ENCODE data around the gene VEZF1. TPM values are rescaled to one million over a fixed set of nuclear protein-coding genes. Genes with fewer than 3 reads are reported as not detected.

VEZF1 gene
- total and polyA plus RNA-seq, 5 donors from 2014 or later: 44.6 to 51.3 (median 48.2) TPM

DNA sequence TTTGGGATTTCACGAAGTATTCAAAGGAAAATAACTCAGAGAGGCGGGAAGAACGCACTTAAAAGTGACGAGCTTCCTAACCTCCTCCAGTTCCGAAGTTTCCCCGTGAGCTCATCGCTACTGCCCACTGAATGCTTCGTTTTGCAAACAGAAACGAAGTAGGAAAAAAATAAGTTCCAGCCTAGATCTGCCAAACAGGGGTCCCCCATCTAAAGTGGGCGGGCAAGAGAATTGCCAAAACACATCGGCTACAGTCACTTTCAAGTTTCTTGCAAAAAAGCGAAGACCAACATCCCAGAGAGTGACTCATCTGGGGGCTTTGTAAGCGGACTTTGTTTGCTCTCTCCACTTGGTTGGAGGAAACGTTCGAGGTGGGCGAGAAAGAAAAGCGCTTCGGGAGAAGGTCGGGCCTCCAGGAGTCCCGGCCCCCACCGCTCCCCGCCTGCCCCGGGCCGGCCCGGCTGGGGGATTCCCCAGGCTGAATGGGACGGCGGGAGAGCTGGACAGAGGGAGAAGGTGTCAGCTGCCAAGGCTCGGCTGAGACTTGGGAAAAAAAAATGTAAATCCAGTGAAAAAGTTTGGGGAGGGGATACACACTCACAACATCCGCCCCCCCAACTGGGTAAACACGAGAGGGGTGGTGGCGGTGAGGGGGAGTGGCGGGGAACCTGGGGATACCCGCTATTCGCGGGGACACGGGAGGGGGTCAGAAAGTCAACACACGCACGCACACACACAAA is 1.0 kb downstream of the VEZF1 start:
- peaks cover 61% of the 10 kb centered on the region for H3K4me1 ChIP-seq (ENCODE audit: control insufficient read depth, insufficient read depth, low read length, poor library complexity, severe bottlenecking)
- peaks cover 11% of the 10 kb centered on the region for H3K36me3 Mint-ChIP-seq
- peaks cover 6% of the 10 kb centered on the region for H3K36me3 ChIP-seq (ENCODE audit: control insufficient read depth, insufficient read depth, low read length)
- H3K4me1 Mint-ChIP-seq: peaks cover 39 to 67% (median 53%) of the 10 kb centered on the region in 4 donors
- peaks cover 0 to 2% (median 0%) of the 10 kb centered on the region in 7 donors for H3K9me3 Mint-ChIP-seq
- peak overlapping the region; percentile 89 for H3K4me3 ChIP-seq (ENCODE audit: low read depth, low read length)
- no peaks in the 10 kb centered on the region for H3K27me3 Mint-ChIP-seq
- peak overlapping the region; percentile 92 to 96 (median 95) for H3K4me3 Mint-ChIP-seq
- peak overlapping the region; percentile 80 for H3K27ac ChIP-seq (ENCODE audit: insufficient read depth, low read length, poor library complexity, severe bottlenecking)
- H3K9me3 ChIP-seq (ENCODE audit: control insufficient read depth in 2 of 2, low read length in 2 of 2): no peaks in the 10 kb centered on the region
- H3K27me3 ChIP-seq (ENCODE audit: control insufficient read depth, insufficient read depth, low read length): no peaks in the 10 kb centered on the region
- DNase-seq (peak in 2 of 3 donors; percentile 34 to 39), ATAC-seq (ENCODE audit: low read depth in 2 of 2) (peak in 1 of 2 donors; percentile 5)
- peak overlapping the region; percentile 81 to 96 (median 93) for H3K27ac Mint-ChIP-seq

DNA sequence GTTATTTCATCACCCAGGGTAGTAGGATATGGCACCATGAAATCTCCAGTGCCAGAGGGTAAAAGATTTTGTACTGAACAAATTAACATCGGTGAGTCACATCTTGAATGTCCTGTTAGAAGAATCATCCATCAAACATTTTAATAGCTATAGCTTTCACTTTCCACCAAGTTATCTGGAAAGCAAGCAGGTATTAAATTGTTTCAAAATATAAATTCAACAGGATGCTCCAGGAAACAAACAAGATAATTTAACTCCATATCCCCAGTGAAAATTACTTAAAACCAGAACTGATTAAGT is 2.4 kb downstream of the VEZF1 start:
- DNase-seq (no peak), ATAC-seq (ENCODE audit: low read depth in 2 of 2) (no peak)
- H3K9me3 ChIP-seq (ENCODE audit: control insufficient read depth in 2 of 2, low read length in 2 of 2): no peaks in the 10 kb centered on the region
- peaks cover 68% of the 10 kb centered on the region for H3K4me1 ChIP-seq (ENCODE audit: control insufficient read depth, insufficient read depth, low read length, poor library complexity, severe bottlenecking)
- Mint-ChIP-seq H3K27me3 (no peaks in the 10 kb centered on the region), H3K9me3 (peaks cover 0 to 2% (median 0%) of the 10 kb centered on the region in 7 donors), H3K4me3 (peak overlapping the region; percentile 28 to 95 (median 86)), H3K4me1 (peaks cover 51 to 76% (median 63%) of the 10 kb centered on the region in 4 donors), H3K36me3 (peaks cover 21% of the 10 kb centered on the region), H3K27ac (peak overlapping the region; percentile 38 to 81 (median 42))
- peaks cover 20% of the 10 kb centered on the region for H3K36me3 ChIP-seq (ENCODE audit: control insufficient read depth, insufficient read depth, low read length)
- peak overlapping the region; percentile 38 for H3K27ac ChIP-seq (ENCODE audit: insufficient read depth, low read length, poor library complexity, severe bottlenecking)
- peak overlapping the region; percentile 89 for H3K4me3 ChIP-seq (ENCODE audit: low read depth, low read length)
- H3K27me3 ChIP-seq (ENCODE audit: control insufficient read depth, insufficient read depth, low read length): no peaks in the 10 kb centered on the region

DNA sequence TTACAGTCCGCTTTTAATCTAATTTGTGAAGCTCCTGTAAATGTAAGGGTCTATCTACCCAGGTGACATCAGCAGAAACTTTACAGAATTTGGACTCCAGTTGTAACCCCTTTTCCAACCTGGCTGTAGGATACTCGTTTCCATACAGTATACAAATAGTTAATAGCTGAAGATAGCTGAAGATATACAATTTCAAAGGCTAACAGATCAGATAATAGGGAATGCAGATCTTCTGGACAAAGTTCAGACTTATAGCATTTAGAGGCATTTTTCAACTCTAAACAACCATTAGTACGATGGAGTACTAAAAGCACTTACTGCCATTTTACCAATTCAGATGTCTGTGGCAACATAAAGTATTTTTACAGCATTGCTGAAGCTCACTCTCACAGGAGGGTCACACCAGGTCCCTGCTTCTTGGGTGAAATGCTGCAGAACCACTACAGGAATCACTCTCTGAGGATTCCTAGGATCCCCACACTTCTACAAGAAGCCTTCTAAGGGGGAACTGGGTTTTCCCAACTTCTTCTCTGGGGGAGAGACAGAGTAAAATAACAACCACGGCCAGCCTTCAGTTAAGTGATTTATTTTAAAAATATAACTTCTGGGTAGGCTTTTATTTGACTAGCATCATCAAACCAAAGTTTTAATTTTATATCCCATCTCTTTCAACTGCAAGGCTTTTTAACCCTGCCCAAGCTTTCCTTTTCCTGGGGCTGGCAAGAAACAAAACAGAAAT is 2.9 kb downstream of the VEZF1 start:
- H3K36me3 ChIP-seq (ENCODE audit: control insufficient read depth, insufficient read depth, low read length): peaks cover 25% of the 10 kb centered on the region
- Mint-ChIP-seq H3K27ac (peak overlapping the region; percentile 48 to 81 (median 78)), H3K4me3 (peak overlapping the region; percentile 28 to 95 (median 86)), H3K4me1 (peaks cover 55 to 81% (median 68%) of the 10 kb centered on the region in 4 donors), H3K36me3 (peaks cover 24% of the 10 kb centered on the region), H3K9me3 (peaks cover 0 to 2% (median 0%) of the 10 kb centered on the region in 7 donors), H3K27me3 (no peaks in the 10 kb centered on the region)
- DNase-seq (no peak), ATAC-seq (ENCODE audit: low read depth in 2 of 2) (no peak)
- H3K27ac ChIP-seq (ENCODE audit: insufficient read depth, low read length, poor library complexity, severe bottlenecking): no peak overlapping the region
- no peaks in the 10 kb centered on the region for H3K9me3 ChIP-seq (ENCODE audit: control insufficient read depth in 2 of 2, low read length in 2 of 2)
- peak overlapping the region; percentile 89 for H3K4me3 ChIP-seq (ENCODE audit: low read depth, low read length)
- no peaks in the 10 kb centered on the region for H3K27me3 ChIP-seq (ENCODE audit: control insufficient read depth, insufficient read depth, low read length)
- peaks cover 68% of the 10 kb centered on the region for H3K4me1 ChIP-seq (ENCODE audit: control insufficient read depth, insufficient read depth, low read length, poor library complexity, severe bottlenecking)

DNA sequence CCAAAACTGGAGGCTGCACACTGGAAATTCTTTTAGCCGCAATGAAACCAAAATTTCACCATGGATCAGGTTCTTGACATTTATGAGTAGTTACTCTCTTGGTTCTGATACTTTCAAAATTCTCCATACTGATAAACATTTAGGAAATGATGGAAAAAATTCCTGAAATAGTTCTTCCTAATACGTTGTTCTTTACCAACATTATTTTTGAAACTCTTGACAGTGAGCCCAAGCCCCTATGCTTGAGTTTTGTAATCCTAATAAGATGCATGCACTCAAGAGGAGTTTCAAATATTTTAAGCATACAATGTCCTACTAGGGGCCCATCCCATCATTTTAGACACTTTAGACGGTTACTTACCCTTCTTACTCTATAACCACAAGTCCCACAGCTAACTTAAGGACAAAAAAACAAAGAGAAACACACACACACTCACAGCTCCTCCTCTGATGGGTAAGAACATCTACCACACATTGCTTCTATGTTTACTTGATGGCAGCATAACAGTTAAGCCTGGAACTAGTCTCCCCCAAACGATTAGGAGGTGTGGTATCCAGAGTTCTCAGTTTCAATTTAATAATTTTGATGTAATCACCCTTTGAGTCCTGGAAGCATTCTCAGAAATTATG is 3.7 kb downstream of the VEZF1 start:
- peak overlapping the region; percentile 3 to 95 (median 74) for H3K4me3 Mint-ChIP-seq
- no peak for ATAC-seq (ENCODE audit: low read depth in 2 of 2)
- peaks cover 57 to 81% (median 68%) of the 10 kb centered on the region in 4 donors for H3K4me1 Mint-ChIP-seq
- no peak for DNase-seq
- peaks cover 0 to 2% (median 0%) of the 10 kb centered on the region in 7 donors for H3K9me3 Mint-ChIP-seq
- Histone ChIP-seq H3K27ac (ENCODE audit: insufficient read depth, low read length, poor library complexity, severe bottlenecking) (no peak overlapping the region), H3K9me3 (ENCODE audit: control insufficient read depth in 2 of 2, low read length in 2 of 2) (no peaks in the 10 kb centered on the region), H3K4me1 (ENCODE audit: control insufficient read depth, insufficient read depth, low read length, poor library complexity, severe bottlenecking) (peaks cover 68% of the 10 kb centered on the region), H3K36me3 (ENCODE audit: control insufficient read depth, insufficient read depth, low read length) (peaks cover 32% of the 10 kb centered on the region), H3K4me3 (ENCODE audit: low read depth, low read length) (peak overlapping the region; percentile 89), H3K27me3 (ENCODE audit: control insufficient read depth, insufficient read depth, low read length) (no peaks in the 10 kb centered on the region)
- no peaks in the 10 kb centered on the region for H3K27me3 Mint-ChIP-seq
- peaks cover 26% of the 10 kb centered on the region for H3K36me3 Mint-ChIP-seq
- H3K27ac Mint-ChIP-seq: peak overlapping the region in 2 of 3 donors; percentile 26 to 81

DNA sequence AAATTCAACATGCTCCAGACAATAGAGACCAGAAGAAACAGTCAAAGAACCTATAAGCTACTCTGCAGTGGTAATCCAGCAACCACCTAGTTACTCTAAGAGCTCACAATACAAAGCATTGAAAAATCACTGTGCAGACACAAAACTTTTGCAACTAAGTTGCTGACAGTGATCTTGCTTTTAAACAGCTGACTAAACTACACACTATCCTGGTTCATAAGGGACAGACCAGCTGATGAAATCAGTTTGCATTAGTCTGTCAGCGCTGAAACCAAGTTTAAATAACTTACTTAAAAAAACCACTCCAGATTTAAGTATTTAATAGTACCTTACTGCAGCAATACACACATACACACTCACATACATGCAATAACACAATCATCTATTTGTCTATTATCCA is 4.6 kb downstream of the VEZF1 start:
- no peaks in the 10 kb centered on the region for H3K9me3 ChIP-seq (ENCODE audit: control insufficient read depth in 2 of 2, low read length in 2 of 2)
- Mint-ChIP-seq H3K9me3 (no peaks in the 10 kb centered on the region), H3K27me3 (no peaks in the 10 kb centered on the region), H3K4me3 (peak overlapping the region; percentile 5 to 95 (median 60)), H3K36me3 (peaks cover 33% of the 10 kb centered on the region), H3K27ac (peak overlapping the region in 1 of 3 donors; percentile 61), H3K4me1 (peaks cover 54 to 77% (median 64%) of the 10 kb centered on the region in 4 donors)
- H3K36me3 ChIP-seq (ENCODE audit: control insufficient read depth, insufficient read depth, low read length): peaks cover 41% of the 10 kb centered on the region
- no peaks in the 10 kb centered on the region for H3K27me3 ChIP-seq (ENCODE audit: control insufficient read depth, insufficient read depth, low read length)
- peaks cover 60% of the 10 kb centered on the region for H3K4me1 ChIP-seq (ENCODE audit: control insufficient read depth, insufficient read depth, low read length, poor library complexity, severe bottlenecking)
- DNase-seq: no peak
- no peak overlapping the region for H3K27ac ChIP-seq (ENCODE audit: insufficient read depth, low read length, poor library complexity, severe bottlenecking)
- peak overlapping the region; percentile 89 for H3K4me3 ChIP-seq (ENCODE audit: low read depth, low read length)
- no peak for ATAC-seq (ENCODE audit: low read depth in 2 of 2)

DNA sequence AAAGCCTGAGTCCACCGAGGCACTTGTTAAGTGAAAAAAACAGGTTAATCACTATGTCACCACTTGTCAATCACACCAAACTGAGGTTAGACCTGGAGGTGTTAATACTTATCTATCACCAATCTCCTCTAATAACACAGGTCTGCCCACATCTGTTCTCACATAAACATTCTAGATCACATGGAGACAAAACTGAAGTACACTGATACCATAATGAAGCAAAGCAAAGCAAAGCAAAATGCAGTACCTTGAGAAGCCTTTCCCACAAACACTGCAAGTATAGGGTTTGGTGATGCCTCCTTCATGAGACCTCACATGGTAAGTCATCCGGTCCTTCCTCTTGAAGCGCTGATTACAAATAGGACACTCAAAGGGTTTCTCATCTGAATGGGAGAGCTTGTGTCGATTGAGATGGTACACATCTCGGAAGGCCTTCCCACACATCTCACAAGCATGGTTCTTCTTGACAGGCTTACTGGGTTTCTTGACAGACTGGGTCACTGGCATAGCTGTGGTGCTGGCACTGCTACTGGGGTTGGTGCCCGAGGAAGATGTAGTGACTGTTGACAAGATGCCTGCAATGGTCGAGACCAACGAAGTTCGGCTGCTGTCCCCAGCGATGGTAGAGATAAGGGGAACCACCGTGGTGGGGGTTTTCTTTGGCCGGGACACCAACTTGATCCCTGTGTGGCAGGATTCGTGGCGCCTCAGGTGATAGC is 5.4 kb downstream of the VEZF1 start:
- DNase-seq: no peak
- H3K4me1 Mint-ChIP-seq: peaks cover 57 to 81% (median 67%) of the 10 kb centered on the region in 4 donors
- Histone ChIP-seq H3K27me3 (ENCODE audit: control insufficient read depth, insufficient read depth, low read length) (no peaks in the 10 kb centered on the region), H3K4me3 (ENCODE audit: low read depth, low read length) (peak overlapping the region; percentile 13), H3K9me3 (ENCODE audit: control insufficient read depth in 2 of 2, low read length in 2 of 2) (no peaks in the 10 kb centered on the region), H3K27ac (ENCODE audit: insufficient read depth, low read length, poor library complexity, severe bottlenecking) (no peak overlapping the region), H3K36me3 (ENCODE audit: control insufficient read depth, insufficient read depth, low read length) (peaks cover 50% of the 10 kb centered on the region), H3K4me1 (ENCODE audit: control insufficient read depth, insufficient read depth, low read length, poor library complexity, severe bottlenecking) (peaks cover 59% of the 10 kb centered on the region)
- peak overlapping the region in 1 of 3 donors; percentile 1 for H3K27ac Mint-ChIP-seq
- peaks cover 39% of the 10 kb centered on the region for H3K36me3 Mint-ChIP-seq
- H3K27me3 Mint-ChIP-seq: no peaks in the 10 kb centered on the region
- no peak for ATAC-seq (ENCODE audit: low read depth in 2 of 2)
- peak overlapping the region; percentile 0 to 95 (median 12) for H3K4me3 Mint-ChIP-seq
- no peaks in the 10 kb centered on the region for H3K9me3 Mint-ChIP-seq

DNA sequence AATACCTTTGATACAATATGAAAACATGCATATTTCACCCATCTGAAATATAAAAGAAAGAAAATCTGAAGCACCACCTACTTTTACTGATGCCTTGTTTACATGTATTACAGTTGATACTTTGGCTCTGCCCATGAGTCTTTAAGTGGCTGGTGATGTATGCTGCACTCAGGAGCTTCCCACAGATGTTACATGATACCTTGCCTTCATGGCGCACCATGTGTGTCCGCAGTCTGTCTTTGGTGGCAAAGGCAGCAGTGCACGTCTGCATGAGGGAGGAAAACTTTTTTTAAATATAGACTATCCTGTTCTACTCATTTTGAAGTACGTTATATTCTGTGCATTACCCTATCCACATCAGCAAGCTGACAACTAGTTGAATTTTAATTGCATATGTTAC is 7.5 kb downstream of the VEZF1 start:
- H3K4me3 ChIP-seq (ENCODE audit: low read depth, low read length): no peak overlapping the region
- DNase-seq (no peak), ATAC-seq (ENCODE audit: low read depth in 2 of 2) (no peak)
- Mint-ChIP-seq H3K4me1 (peaks cover 53 to 66% (median 62%) of the 10 kb centered on the region in 4 donors), H3K4me3 (peak overlapping the region in 1 of 4 donors; percentile 12), H3K36me3 (peaks cover 51% of the 10 kb centered on the region), H3K27ac (no peak overlapping the region), H3K27me3 (no peaks in the 10 kb centered on the region), H3K9me3 (no peaks in the 10 kb centered on the region)
- peaks cover 70% of the 10 kb centered on the region for H3K36me3 ChIP-seq (ENCODE audit: control insufficient read depth, insufficient read depth, low read length)
- H3K9me3 ChIP-seq (ENCODE audit: control insufficient read depth in 2 of 2, low read length in 2 of 2): no peaks in the 10 kb centered on the region
- H3K4me1 ChIP-seq (ENCODE audit: control insufficient read depth, insufficient read depth, low read length, poor library complexity, severe bottlenecking): peaks cover 42% of the 10 kb centered on the region
- H3K27me3 ChIP-seq (ENCODE audit: control insufficient read depth, insufficient read depth, low read length): no peaks in the 10 kb centered on the region
- H3K27ac ChIP-seq (ENCODE audit: insufficient read depth, low read length, poor library complexity, severe bottlenecking): no peak overlapping the region

Data from CD4-positive, CD25-positive, alpha-beta regulatory T cell (primary cell).